MM.1S (cell line): Measurements from ENCODE around the gene CAMKK2.

Experiments used
- DNase-seq: peaks from one replicate; pipeline ENCODE4 v3.0.0-alpha.2; 2015
- H2AFZ ChIP-seq: fragments of 300-600 bp; sonication (generic); 2 replicates; pipeline ENCODE4 v1.6.0; 2016; ENCODE audit warnings: antibody characterized with exemption, low read length
- H3F3A ChIP-seq: fragments of 300-600 bp; sonication (generic); 2 replicates; pipeline ENCODE4 v1.6.1; 2016; ENCODE audit warnings: mild to moderate bottlenecking, antibody characterized with exemption, low read length, moderate library complexity, mixed read lengths; ENCODE audit not compliant: insufficient read depth
- H3K27ac ChIP-seq: fragments of 300-600 bp; sonication (generic); 2 replicates; pipeline ENCODE4 v1.5.1; 2016; ENCODE audit warnings: mild to moderate bottlenecking, low read length
- H3K27me3 ChIP-seq: fragments of 300-600 bp; sonication (generic); replicated peaks from 2 replicates; pipeline ENCODE4 v1.6.0; 2016; ENCODE audit warnings: low read length; ENCODE audit not compliant: insufficient read depth
- H3K36me3 ChIP-seq: fragments of 300-600 bp; sonication (generic); replicated peaks from 2 replicates; pipeline ENCODE4 v1.6.1; 2016; ENCODE audit warnings: mild to moderate bottlenecking, low read length, mixed read lengths; ENCODE audit not compliant: insufficient read depth
- H3K4me1 ChIP-seq: fragments of 300-600 bp; sonication (generic); 2 replicates; pipeline ENCODE4 v1.6.1; 2016; ENCODE audit warnings: low read length, mixed read lengths
- H3K4me2 ChIP-seq: fragments of 300-600 bp; sonication (generic); 2 replicates; pipeline ENCODE4 v1.6.0; 2016; ENCODE audit warnings: low read depth, low read length
- H3K4me3 ChIP-seq: fragments of 300-600 bp; sonication (generic); 2 replicates; pipeline ENCODE4 v1.5.1; 2016; ENCODE audit warnings: low read length, mixed read lengths
- H3K79me2 ChIP-seq: fragments of 300-600 bp; sonication (generic); 2 replicates; pipeline ENCODE4 v1.6.1; 2016; ENCODE audit warnings: mixed run types, low read length, mixed read lengths
- H3K9ac ChIP-seq: fragments of 300-600 bp; sonication (generic); 2 replicates; pipeline ENCODE4 v1.6.1; 2016; ENCODE audit warnings: low read length, mixed read lengths
- H3K9me2 ChIP-seq: fragments of 300-600 bp; sonication (generic); replicated peaks from 2 replicates; pipeline ENCODE4 v1.6.1; 2016; ENCODE audit warnings: mild to moderate bottlenecking, low read length, mixed read lengths; ENCODE audit not compliant: insufficient read depth
- H3K9me3 ChIP-seq: fragments of 300-600 bp; sonication (generic); replicated peaks from 2 replicates; pipeline ENCODE4 v1.6.1; 2016; ENCODE audit warnings: mild to moderate bottlenecking, low read length, mixed read lengths; ENCODE audit not compliant: insufficient read depth
- H4K20me1 ChIP-seq: fragments of 300-600 bp; sonication (generic); 2 replicates; pipeline ENCODE4 v1.6.1; 2016; ENCODE audit warnings: mild to moderate bottlenecking, low read length, moderate library complexity, mixed read lengths; ENCODE audit not compliant: insufficient read depth
- CTCF ChIP-seq: fragments of 300-600 bp; sonication (generic); IDR thresholded peaks from 2 replicates; pipeline ENCODE4 v1.5.1; 2016; ENCODE audit warnings: antibody characterized with exemption, low read length, mixed read lengths
- EZH2 ChIP-seq: fragments of 300-600 bp; sonication (generic); optimal IDR thresholded peaks from 2 replicates; pipeline ENCODE3; 2017; ENCODE audit warnings: low read depth, mild to moderate bottlenecking, antibody characterized with exemption, low read length, mixed read lengths
- EZH2phosphoT487 ChIP-seq: fragments of 300-600 bp; sonication (generic); IDR thresholded peaks from 2 replicates; pipeline ENCODE4 v1.6.1; 2018; ENCODE audit warnings: antibody characterized with exemption, low read length

Gene CAMKK2

DNA sequence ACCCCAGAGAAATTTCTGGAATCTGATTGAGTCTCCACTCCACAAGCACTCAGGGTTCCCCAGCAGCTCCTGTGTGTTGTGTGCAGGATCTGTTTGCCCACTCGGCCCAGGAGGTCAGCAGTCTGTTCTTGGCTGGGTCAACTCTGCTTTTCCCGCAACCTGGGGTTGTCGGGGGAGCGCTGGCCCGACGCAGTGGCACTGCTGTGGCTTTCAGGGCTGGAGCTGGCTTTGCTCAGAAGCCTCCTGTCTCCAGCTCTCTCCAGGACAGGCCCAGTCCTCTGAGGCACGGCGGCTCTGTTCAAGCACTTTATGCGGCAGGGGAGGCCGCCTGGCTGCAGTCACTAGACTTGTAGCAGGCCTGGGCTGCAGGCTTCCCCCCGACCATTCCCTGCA lies 62.9 kb downstream of the CAMKK2 start:
- Histone ChIP-seq H3K79me2 (no peaks in the 10 kb centered on the region), H3K27me3 (no peaks in the 10 kb centered on the region), H3K9ac (no peak overlapping the region), H3K36me3 (no peaks in the 10 kb centered on the region), H3K4me3 (no peak overlapping the region), H3K4me2 (no peak overlapping the region), H2AFZ (no peak overlapping the region), H3K9me3 (no peaks in the 10 kb centered on the region), H3K9me2 (no peaks in the 10 kb centered on the region), H4K20me1 (no peaks in the 10 kb centered on the region), H3K4me1 (no peaks in the 10 kb centered on the region), H3K27ac (no peak overlapping the region), H3F3A (no peaks in the 10 kb centered on the region)
- DNase-seq: no peak
- no peak for TF ChIP-seq EZH2phosphoT487
- TF ChIP-seq CTCF: no peak

GRCh38 chr12:121232977-121233627 lies 63.4 kb downstream of the CAMKK2 start:
- no peak overlapping the region for H3K27ac ChIP-seq

GRCh38 chr12:121232163-121232562 lies 64.3 kb downstream of the CAMKK2 start:
- Histone ChIP-seq H3K27ac (no peak overlapping the region), H3K4me1 (no peaks in the 10 kb centered on the region), H3K36me3 (no peaks in the 10 kb centered on the region), H3K9me3 (no peaks in the 10 kb centered on the region), H3K9ac (no peak overlapping the region), H3K4me3 (no peak overlapping the region), H3K9me2 (no peaks in the 10 kb centered on the region), H3K4me2 (no peak overlapping the region), H3F3A (peaks cover under 1% of the 10 kb centered on the region; the same call in 1 of the 2 replicates), H3K27me3 (no peaks in the 10 kb centered on the region), H3K79me2 (no peaks in the 10 kb centered on the region), H2AFZ (no peak overlapping the region), H4K20me1 (no peaks in the 10 kb centered on the region)
- no peak for DNase-seq
- TF ChIP-seq EZH2phosphoT487: no peak
- no peak for TF ChIP-seq CTCF
- TF ChIP-seq EZH2: no peak

More at GRCh38 chr12:121232977-121233627, 63.4 kb downstream of the CAMKK2 start:
- H2AFZ ChIP-seq: no peak overlapping the region
- no peaks in the 10 kb centered on the region for H3K9me2 ChIP-seq
- TF ChIP-seq EZH2phosphoT487 (no peak), EZH2 (no peak), CTCF (no peak)
- H3K79me2 ChIP-seq: no peaks in the 10 kb centered on the region
- no peak for DNase-seq
- H3K9me3 ChIP-seq: no peaks in the 10 kb centered on the region
- H3K4me1 ChIP-seq: no peaks in the 10 kb centered on the region
- H3K36me3 ChIP-seq: no peaks in the 10 kb centered on the region
- no peak overlapping the region for H3K4me2 ChIP-seq
- no peak overlapping the region for H3K9ac ChIP-seq
- H4K20me1 ChIP-seq: no peaks in the 10 kb centered on the region
- H3F3A ChIP-seq: no peaks in the 10 kb centered on the region
- H3K4me3 ChIP-seq: no peak overlapping the region
- H3K27me3 ChIP-seq: no peaks in the 10 kb centered on the region
